ENCODE results near the gene ITPKA.

DNA sequence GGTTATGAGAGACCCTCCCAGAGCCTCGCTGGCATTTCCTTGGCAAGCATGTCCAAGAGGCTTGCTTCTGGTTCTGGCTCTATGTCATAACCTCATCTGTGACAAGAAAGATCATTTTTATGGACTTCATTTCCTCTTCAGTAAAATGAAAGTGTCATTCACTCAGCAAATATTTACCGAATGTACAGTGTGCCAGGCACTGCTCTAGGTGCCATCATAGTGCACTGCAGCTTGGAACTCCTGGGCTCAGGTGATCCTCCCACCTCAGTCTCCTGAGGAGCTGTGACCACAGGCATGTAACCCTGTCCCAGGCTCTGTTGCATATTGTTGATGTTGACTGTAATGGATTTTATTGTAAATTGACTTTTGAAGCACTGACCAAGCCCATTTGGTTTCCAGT, 18.7 kb upstream of the ITPKA start:
- TF ChIP-seq, protein P1, sequence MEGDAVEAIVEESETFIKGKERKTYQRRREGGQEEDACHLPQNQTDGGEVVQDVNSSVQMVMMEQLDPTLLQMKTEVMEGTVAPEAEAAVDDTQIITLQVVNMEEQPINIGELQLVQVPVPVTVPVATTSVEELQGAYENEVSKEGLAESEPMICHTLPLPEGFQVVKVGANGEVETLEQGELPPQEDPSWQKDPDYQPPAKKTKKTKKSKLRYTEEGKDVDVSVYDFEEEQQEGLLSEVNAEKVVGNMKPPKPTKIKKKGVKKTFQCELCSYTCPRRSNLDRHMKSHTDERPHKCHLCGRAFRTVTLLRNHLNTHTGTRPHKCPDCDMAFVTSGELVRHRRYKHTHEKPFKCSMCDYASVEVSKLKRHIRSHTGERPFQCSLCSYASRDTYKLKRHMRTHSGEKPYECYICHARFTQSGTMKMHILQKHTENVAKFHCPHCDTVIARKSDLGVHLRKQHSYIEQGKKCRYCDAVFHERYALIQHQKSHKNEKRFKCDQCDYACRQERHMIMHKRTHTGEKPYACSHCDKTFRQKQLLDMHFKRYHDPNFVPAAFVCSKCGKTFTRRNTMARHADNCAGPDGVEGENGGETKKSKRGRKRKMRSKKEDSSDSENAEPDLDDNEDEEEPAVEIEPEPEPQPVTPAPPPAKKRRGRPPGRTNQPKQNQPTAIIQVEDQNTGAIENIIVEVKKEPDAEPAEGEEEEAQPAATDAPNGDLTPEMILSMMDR (IDR thresholded peaks at IDR 0.05) = no peak
- TF ChIP-seq EZH2phosphoT487 (IDR thresholded peaks at IDR 0.05) = no peak

All from neural progenitor cell (in vitro differentiated cells).